ENCODE data around the gene MEGF11.

The MEGF11 gene

GRCh38 chr15:65925338-65925737, 328.2 kb downstream of the MEGF11 start:
- no peak overlapping the region for H3K27ac Mint-ChIP-seq
- no peaks in the 10 kb centered on the region for H3K36me3 Mint-ChIP-seq (ENCODE audit: low read depth)
- no peak overlapping the region for H3K4me3 Mint-ChIP-seq
- H3K9me3 Mint-ChIP-seq = no peaks in the 10 kb centered on the region
- TF ChIP-seq, protein P1, sequence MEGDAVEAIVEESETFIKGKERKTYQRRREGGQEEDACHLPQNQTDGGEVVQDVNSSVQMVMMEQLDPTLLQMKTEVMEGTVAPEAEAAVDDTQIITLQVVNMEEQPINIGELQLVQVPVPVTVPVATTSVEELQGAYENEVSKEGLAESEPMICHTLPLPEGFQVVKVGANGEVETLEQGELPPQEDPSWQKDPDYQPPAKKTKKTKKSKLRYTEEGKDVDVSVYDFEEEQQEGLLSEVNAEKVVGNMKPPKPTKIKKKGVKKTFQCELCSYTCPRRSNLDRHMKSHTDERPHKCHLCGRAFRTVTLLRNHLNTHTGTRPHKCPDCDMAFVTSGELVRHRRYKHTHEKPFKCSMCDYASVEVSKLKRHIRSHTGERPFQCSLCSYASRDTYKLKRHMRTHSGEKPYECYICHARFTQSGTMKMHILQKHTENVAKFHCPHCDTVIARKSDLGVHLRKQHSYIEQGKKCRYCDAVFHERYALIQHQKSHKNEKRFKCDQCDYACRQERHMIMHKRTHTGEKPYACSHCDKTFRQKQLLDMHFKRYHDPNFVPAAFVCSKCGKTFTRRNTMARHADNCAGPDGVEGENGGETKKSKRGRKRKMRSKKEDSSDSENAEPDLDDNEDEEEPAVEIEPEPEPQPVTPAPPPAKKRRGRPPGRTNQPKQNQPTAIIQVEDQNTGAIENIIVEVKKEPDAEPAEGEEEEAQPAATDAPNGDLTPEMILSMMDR (IDR thresholded peaks at IDR 0.05; ENCODE audit: unreplicated experiment in 3 of 3) = no peak
- H3K4me1 Mint-ChIP-seq = peaks cover 10% of the 10 kb centered on the region
- no peaks in the 10 kb centered on the region for H3K27me3 Mint-ChIP-seq (ENCODE audit: low read depth)

GRCh38 chr15:65924004-65924403, 329.5 kb downstream of the MEGF11 start:
- Mint-ChIP-seq H3K4me1 (peaks cover 13% of the 10 kb centered on the region), H3K4me3 (no peak overlapping the region), H3K9me3 (no peaks in the 10 kb centered on the region), H3K27ac (no peak overlapping the region), H3K27me3 (ENCODE audit: low read depth) (no peaks in the 10 kb centered on the region), H3K36me3 (ENCODE audit: low read depth) (no peaks in the 10 kb centered on the region)
- TF ChIP-seq, protein P1 (IDR thresholded peaks at IDR 0.05; ENCODE audit: unreplicated experiment in 3 of 3) = no peak

GRCh38 chr15:65923264-65923663, 330.3 kb downstream of the MEGF11 start:
- Mint-ChIP-seq H3K4me3 (no peak overlapping the region), H3K4me1 (peaks cover 13% of the 10 kb centered on the region), H3K27me3 (ENCODE audit: low read depth) (no peaks in the 10 kb centered on the region), H3K27ac (no peak overlapping the region), H3K36me3 (ENCODE audit: low read depth) (no peaks in the 10 kb centered on the region), H3K9me3 (no peaks in the 10 kb centered on the region)
- TF ChIP-seq, protein P1 (IDR thresholded peaks at IDR 0.05; ENCODE audit: unreplicated experiment in 3 of 3) = no peak

DNA sequence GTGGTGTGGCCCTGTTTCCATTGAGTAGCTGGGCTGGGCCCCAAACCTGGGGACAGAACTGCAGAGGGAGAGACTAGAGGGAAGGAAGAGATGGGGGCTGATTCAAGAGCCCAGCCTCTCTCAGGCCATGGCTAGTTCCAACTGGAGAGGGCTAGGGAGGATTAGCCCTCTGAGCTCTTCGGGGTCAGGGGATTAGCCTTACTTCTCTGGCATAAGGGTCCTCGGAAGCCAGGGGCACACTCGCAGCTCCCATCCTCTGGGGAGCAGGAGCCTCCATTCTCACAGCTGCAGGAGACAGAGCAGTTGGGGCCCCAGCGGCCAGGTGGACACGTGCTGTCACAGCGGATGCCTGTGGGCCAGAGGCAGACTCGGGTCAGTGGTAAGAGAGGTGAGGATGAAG, 330.9 kb downstream of the MEGF11 start:
- no peaks in the 10 kb centered on the region for H3K36me3 Mint-ChIP-seq (ENCODE audit: low read depth)
- H3K4me3 Mint-ChIP-seq = no peak overlapping the region
- no peaks in the 10 kb centered on the region for H3K27me3 Mint-ChIP-seq (ENCODE audit: low read depth)
- no peaks in the 10 kb centered on the region for H3K9me3 Mint-ChIP-seq
- no peak overlapping the region for H3K27ac Mint-ChIP-seq
- H3K4me1 Mint-ChIP-seq = peaks cover 14% of the 10 kb centered on the region
- TF ChIP-seq, protein P1 (IDR thresholded peaks at IDR 0.05; ENCODE audit: unreplicated experiment in 3 of 3) = no peak

DNA sequence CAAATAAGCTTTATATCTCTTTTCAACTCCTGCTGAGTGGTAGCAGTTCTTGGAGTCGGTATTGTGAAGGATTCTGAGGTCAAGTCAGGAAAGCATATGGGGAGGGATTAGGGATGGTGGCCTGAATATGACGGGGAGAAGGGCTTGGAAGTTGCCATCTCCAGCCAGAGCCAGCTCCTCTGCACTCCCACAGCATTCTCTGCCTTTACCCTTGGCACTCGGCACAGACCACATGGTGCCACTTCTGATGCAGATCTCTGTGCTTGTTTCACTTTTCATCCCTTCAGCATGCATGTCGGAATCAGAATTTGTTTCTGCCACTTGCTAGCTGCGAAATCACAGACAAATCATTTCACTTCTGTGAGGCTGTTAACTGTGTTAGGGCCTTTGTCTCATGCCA, 331.8 kb downstream of the MEGF11 start:
- H3K4me1 Mint-ChIP-seq = peaks cover 20% of the 10 kb centered on the region
- H3K9me3 Mint-ChIP-seq = no peaks in the 10 kb centered on the region
- no peaks in the 10 kb centered on the region for H3K27me3 Mint-ChIP-seq (ENCODE audit: low read depth)
- TF ChIP-seq, protein P1 (IDR thresholded peaks at IDR 0.05; ENCODE audit: unreplicated experiment in 3 of 3) = no peak
- no peaks in the 10 kb centered on the region for H3K36me3 Mint-ChIP-seq (ENCODE audit: low read depth)
- H3K27ac Mint-ChIP-seq = no peak overlapping the region
- no peak overlapping the region for H3K4me3 Mint-ChIP-seq

DNA sequence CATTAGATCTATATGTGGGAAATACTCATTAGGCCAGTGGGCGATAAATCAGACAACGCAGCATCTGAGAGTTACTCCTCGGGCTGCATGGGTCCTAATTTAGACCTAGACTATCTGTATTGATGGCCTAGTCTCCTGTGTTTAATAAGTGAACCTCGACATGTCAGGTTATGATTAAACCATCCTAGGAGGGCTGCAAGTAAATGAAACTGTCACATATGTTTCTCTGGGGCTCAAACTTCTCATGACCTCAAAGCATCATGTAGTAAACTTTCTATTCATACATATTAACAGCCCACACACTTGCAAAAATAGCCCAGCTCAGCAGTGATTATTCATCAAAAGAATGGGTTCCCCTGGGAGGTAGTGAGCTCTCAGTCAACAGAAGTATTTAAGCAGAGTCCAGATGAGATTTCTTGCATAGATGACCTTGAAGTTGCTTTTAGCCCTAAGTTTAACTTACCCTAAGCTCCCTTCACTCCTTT, 332.7 kb downstream of the MEGF11 start:
- Mint-ChIP-seq H3K4me3 (no peak overlapping the region), H3K27me3 (ENCODE audit: low read depth) (no peaks in the 10 kb centered on the region), H3K27ac (peak overlapping the region in 1 of 3 experiments; percentile 23), H3K4me1 (peaks cover 25% of the 10 kb centered on the region), H3K36me3 (ENCODE audit: low read depth) (no peaks in the 10 kb centered on the region), H3K9me3 (no peaks in the 10 kb centered on the region)
- TF ChIP-seq, protein P1 (IDR thresholded peaks at IDR 0.05; ENCODE audit: unreplicated experiment in 3 of 3) = no peak
